Hepatocyte (in vitro differentiated cells): ENCODE measurements around the gene RBM47. TPM values are rescaled to one million over a fixed set of nuclear protein-coding genes. Genes with fewer than 3 reads are reported as not detected.

Source experiments
- DNase-seq: peaks from one replicate; pipeline ENCODE4 v3.0.0-alpha.2; 2016; ENCODE audit warnings: low spot score
- H2AFZ ChIP-seq: fragments of 200-600 bp; sonication (generic); 2 replicates; pipeline ENCODE4 v1.6.0; 2016; ENCODE audit warnings: antibody characterized with exemption, mild to moderate bottlenecking
- H3K27ac ChIP-seq: fragments of 200-600 bp; sonication (generic); 2 replicates; pipeline ENCODE4 v1.5.1; 2016; ENCODE audit warnings: mild to moderate bottlenecking
- H3K27me3 ChIP-seq: fragments of 200-600 bp; sonication (generic); 2 replicates; pipeline ENCODE4 v1.6.1; 2016
- H3K36me3 ChIP-seq: fragments of 200-600 bp; sonication (generic); replicated peaks from 2 replicates; pipeline ENCODE4 v1.5.1; 2016; ENCODE audit warnings: low read depth; ENCODE audit not compliant: insufficient read depth
- H3K4me1 ChIP-seq: fragments of 200-600 bp; sonication (generic); 2 replicates; pipeline ENCODE4 v1.5.1; 2016; ENCODE audit warnings: mild to moderate bottlenecking, moderate library complexity; ENCODE audit not compliant: insufficient read depth
- H3K4me2 ChIP-seq: fragments of 200-600 bp; sonication (generic); 2 replicates; pipeline ENCODE4 v1.6.0; 2016
- H3K4me3 ChIP-seq: fragments of 200-600 bp; sonication (generic); 2 replicates; pipeline ENCODE4 v1.5.1; 2016; ENCODE audit warnings: mild to moderate bottlenecking
- H3K79me2 ChIP-seq: fragments of 200-600 bp; sonication (generic); 2 replicates; pipeline ENCODE4 v1.6.0; 2017; ENCODE audit warnings: mild to moderate bottlenecking
- H3K9me2 ChIP-seq: fragments of 200-600 bp; sonication (generic); replicated peaks from 2 replicates; pipeline ENCODE4 v1.6.0; 2017; ENCODE audit warnings: mild to moderate bottlenecking; ENCODE audit not compliant: insufficient read depth
- H3K9me3 ChIP-seq: fragments of 200-600 bp; sonication (generic); 2 replicates; pipeline ENCODE4 v1.5.1; 2016; ENCODE audit warnings: low read depth, mild to moderate bottlenecking
- H4K20me1 ChIP-seq: fragments of 200-600 bp; sonication (generic); 2 replicates; pipeline ENCODE4 v1.6.0; 2016; ENCODE audit warnings: mild to moderate bottlenecking; ENCODE audit not compliant: insufficient read depth, poor library complexity, severe bottlenecking
- EZH2 ChIP-seq: fragments of 200-600 bp; sonication (generic); IDR thresholded peaks from 2 replicates; pipeline ENCODE4 v1.6.1; 2016; ENCODE audit warnings: antibody characterized with exemption, mild to moderate bottlenecking, borderline replicate concordance
- EZH2phosphoT487 ChIP-seq: fragments of 200-600 bp; sonication (generic); IDR thresholded peaks from one replicate; pipeline ENCODE4 v1.6.1; 2018; ENCODE audit warnings: antibody characterized with exemption, mild to moderate bottlenecking, low read depth, moderate library complexity; ENCODE audit not compliant: unreplicated experiment, severe bottlenecking
- WGBS: methylation state at CpG from one replicate; pipeline ENCODE4 v1.1.6; 2016; ENCODE audit warnings: low lambda C conversion rate; ENCODE audit errors: missing lambda C conversion rate; 5-methylcytosine and 5-hydroxymethylcytosine counted together
- polyA plus RNA-seq: library from polyadenylated mRNA; unstranded; fragments of >200 nt; fragmentation: Nextera tagmentation; extraction: Ambion mirVana; gene quantifications from 2 replicates; pipeline ENCODE4 v1.2.1, GENCODE V29; 2016
- total RNA-seq: library from RNA; depleted of rRNA; stranded (reverse); fragments of >200 nt; gene quantifications from 2 replicates; pipeline ENCODE4 v1.2.3, GENCODE V29; 2014
- TF ChIP-seq, protein P1 (sequence below): fragments of 200-600 bp; sonication (generic); IDR thresholded peaks from 2 replicates; pipeline ENCODE4 v1.5.1; 2016; ENCODE audit warnings: antibody characterized with exemption, mild to moderate bottlenecking; ENCODE audit not compliant: poor library complexity

Gene RBM47
- total and polyA plus RNA-seq, 2 experiments from 2014 or later: 49.8 to 137 TPM

DNA sequence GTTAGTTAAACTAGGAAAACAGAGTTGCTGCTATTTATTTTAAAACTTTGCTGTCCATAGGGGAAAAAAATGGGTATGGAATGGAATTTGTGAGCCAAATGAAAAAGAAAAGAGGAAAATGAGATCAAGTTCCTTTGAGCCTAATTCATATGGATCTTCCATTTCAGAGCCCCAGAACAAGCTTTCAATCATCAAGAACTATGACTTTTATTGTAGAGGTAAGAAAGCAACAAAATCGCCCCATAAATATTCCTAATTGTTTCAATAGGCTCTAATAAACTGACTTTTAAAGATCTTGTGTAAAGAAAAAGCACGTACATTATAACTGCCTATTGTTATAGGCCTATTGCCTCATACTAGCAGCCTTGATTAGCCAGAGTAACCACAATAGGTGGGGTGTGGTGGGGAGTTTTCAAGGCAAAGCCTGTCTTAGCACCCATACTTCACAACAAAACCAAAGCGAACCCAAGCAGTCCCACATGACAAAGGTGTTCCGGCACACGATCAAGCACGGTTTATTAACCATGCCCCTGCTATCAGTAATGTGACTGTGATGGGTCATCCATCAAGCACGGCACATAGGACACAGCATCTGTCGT is 44.4 kb downstream of the RBM47 start:
- Histone ChIP-seq H3K27ac (peak overlapping the region; percentile 37), H3K9me3 (no peaks in the 10 kb centered on the region), H2AFZ (no peak overlapping the region), H3K4me1 (peaks cover 26% of the 10 kb centered on the region), H3K36me3 (no peaks in the 10 kb centered on the region), H3K4me2 (peak overlapping the region; percentile 24), H3K9me2 (no peaks in the 10 kb centered on the region), H3K79me2 (peaks cover 21% of the 10 kb centered on the region), H3K4me3 (no peak overlapping the region), H3K27me3 (no peaks in the 10 kb centered on the region), H4K20me1 (no peaks in the 10 kb centered on the region)
- 75% methylated on average over 8 of the region's 8 CpGs for WGBS
- no peak for DNase-seq
- TF ChIP-seq, protein P1, sequence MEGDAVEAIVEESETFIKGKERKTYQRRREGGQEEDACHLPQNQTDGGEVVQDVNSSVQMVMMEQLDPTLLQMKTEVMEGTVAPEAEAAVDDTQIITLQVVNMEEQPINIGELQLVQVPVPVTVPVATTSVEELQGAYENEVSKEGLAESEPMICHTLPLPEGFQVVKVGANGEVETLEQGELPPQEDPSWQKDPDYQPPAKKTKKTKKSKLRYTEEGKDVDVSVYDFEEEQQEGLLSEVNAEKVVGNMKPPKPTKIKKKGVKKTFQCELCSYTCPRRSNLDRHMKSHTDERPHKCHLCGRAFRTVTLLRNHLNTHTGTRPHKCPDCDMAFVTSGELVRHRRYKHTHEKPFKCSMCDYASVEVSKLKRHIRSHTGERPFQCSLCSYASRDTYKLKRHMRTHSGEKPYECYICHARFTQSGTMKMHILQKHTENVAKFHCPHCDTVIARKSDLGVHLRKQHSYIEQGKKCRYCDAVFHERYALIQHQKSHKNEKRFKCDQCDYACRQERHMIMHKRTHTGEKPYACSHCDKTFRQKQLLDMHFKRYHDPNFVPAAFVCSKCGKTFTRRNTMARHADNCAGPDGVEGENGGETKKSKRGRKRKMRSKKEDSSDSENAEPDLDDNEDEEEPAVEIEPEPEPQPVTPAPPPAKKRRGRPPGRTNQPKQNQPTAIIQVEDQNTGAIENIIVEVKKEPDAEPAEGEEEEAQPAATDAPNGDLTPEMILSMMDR: no peak
- TF ChIP-seq EZH2phosphoT487: no peak
- TF ChIP-seq EZH2: no peak

DNA sequence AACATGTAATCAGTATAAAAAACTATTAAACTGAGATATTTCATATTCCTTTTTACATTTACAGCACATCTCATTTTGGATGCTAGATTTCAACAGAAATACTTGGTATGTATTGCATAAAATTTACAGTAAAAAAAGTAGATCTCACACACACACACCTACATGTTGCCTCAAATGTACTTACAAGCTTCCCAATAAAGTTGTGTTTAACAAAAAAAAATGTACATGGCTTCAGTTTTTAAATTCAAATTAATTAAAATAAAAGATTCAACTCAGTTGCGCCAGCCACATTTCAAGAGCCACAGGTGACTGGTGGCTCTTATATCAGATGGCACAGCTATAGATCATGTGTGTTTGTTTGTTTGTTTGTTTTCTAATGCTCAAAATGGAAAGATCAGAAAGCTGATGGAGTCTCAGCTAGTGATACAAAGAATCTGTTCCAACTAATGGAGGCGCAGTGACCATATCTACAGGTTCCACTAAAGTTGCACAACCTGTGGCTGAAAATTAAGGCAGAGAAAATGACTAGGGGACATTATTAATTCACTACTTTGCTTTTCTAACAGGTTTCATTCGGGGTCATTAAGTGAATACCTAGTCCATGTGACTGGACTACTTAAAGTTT is 45.0 kb downstream of the RBM47 start:
- no peaks in the 10 kb centered on the region for H4K20me1 ChIP-seq
- peaks cover 26% of the 10 kb centered on the region for H3K4me1 ChIP-seq
- WGBS: 80% methylated on average over 3 of the region's 3 CpGs
- no peak overlapping the region for H3K4me2 ChIP-seq
- H2AFZ ChIP-seq: no peak overlapping the region
- H3K79me2 ChIP-seq: peaks cover 20% of the 10 kb centered on the region
- no peaks in the 10 kb centered on the region for H3K9me2 ChIP-seq
- peak overlapping the region; percentile 37 for H3K27ac ChIP-seq
- TF ChIP-seq EZH2: no peak
- TF ChIP-seq, protein P1: no peak
- no peak overlapping the region for H3K4me3 ChIP-seq
- no peaks in the 10 kb centered on the region for H3K27me3 ChIP-seq
- no peaks in the 10 kb centered on the region for H3K9me3 ChIP-seq
- no peak for DNase-seq
- H3K36me3 ChIP-seq: no peaks in the 10 kb centered on the region

DNA sequence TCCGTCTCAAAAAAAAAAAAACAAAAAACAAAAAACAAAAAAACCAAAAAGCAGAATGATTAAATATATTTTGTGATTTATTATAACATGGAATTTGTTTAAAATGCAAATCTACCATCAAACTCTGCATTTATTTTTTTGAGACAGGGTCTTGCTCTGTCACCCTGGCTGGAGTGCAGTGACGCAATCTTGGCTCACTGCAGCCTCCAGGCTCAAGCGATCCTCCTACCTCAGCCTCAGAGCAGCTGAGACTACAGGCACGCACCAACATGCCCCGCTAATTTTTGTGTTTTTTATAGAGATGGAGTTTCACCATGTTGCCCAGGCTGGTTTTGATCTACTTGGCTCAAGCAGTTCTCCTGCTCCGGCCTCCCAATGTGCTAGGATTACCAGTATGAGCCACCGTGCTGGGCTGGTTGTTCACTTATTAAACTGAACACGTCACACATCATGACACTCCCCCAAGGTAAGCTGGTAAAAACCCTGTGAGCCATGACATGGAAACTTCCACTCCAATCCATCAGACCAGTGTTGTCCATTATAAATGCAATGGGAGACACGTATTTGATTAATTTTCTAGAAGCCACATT is 45.7 kb downstream of the RBM47 start:
- H3K4me3 ChIP-seq: no peak overlapping the region
- 90% methylated on average over 8 of the region's 9 CpGs for WGBS

More for the DNA sequence above, 45.7 kb downstream of the RBM47 start:
- peaks cover 26% of the 10 kb centered on the region for H3K4me1 ChIP-seq
- H3K27me3 ChIP-seq: no peaks in the 10 kb centered on the region
- H3K27ac ChIP-seq: no peak overlapping the region
- H3K79me2 ChIP-seq: peaks cover 20% of the 10 kb centered on the region
- no peaks in the 10 kb centered on the region for H3K9me3 ChIP-seq
- TF ChIP-seq EZH2phosphoT487 (no peak), EZH2 (no peak)
- TF ChIP-seq, protein P1: no peak
- H3K9me2 ChIP-seq: no peaks in the 10 kb centered on the region
- no peak overlapping the region for H2AFZ ChIP-seq
- H3K36me3 ChIP-seq: no peaks in the 10 kb centered on the region
- no peaks in the 10 kb centered on the region for H4K20me1 ChIP-seq
- DNase-seq: no peak
- no peak overlapping the region for H3K4me2 ChIP-seq
